WTC11 (cell line): ENCODE data around the gene MED12L. TPM values are rescaled to one million over a fixed set of nuclear protein-coding genes. Genes with fewer than 3 reads are reported as not detected.

ENCODE experiments used
- ATAC-seq: fragments of 200-7000 bp; cut with Tn5 transposase; 2 replicates; pipeline ENCODE4 v1.10.0; 2021; ENCODE audit warnings: mild to moderate bottlenecking, moderate library complexity
- CTCF ChIA-PET: fragments of 300-600 bp; sonication (Branson Sonifier 250); formaldehyde crosslinking; loops from one replicate; lab custom pipeline; 2021; ENCODE audit warnings: antibody characterized with exemption; lab: Charles Lee
- POLR2A ChIA-PET: fragments of 350-600 bp; sonication (Branson Sonifier 250); formaldehyde crosslinking; loops from one replicate; lab custom pipeline; 2021; ENCODE audit warnings: antibody characterized with exemption; lab: Charles Lee
- DNase-seq: peaks from one replicate; pipeline ENCODE4 v3.0.0; 2021; ENCODE audit warnings: low spot score
- H3K27ac Mint-ChIP-seq: 2 replicates; pipeline ENCODE4 v1.8.0; 2021; ENCODE audit warnings: mixed read lengths
- H3K27me3 Mint-ChIP-seq: 2 replicates; pipeline ENCODE4 v1.8.0; 2021; ENCODE audit warnings: low read depth, mild to moderate bottlenecking, moderate library complexity, mixed read lengths
- H3K36me3 Mint-ChIP-seq: 2 replicates; pipeline ENCODE4 v1.8.0; 2021; ENCODE audit warnings: mixed read lengths
- H3K4me1 Mint-ChIP-seq: 2 replicates; pipeline ENCODE4 v1.8.0; 2022; ENCODE audit warnings: mixed read lengths
- H3K4me3 Mint-ChIP-seq: 2 replicates; pipeline ENCODE4 v1.8.0; 2021; ENCODE audit warnings: mild to moderate bottlenecking, moderate library complexity, mixed read lengths
- H3K9me3 Mint-ChIP-seq: 2 replicates; pipeline ENCODE4 v1.8.0; 2021; ENCODE audit warnings: mixed read lengths
- CREM ChIP-seq: sonication (generic); formaldehyde crosslinking; IDR thresholded peaks from 2 replicates; pipeline ENCODE4 v1.8.1; 2022; ENCODE audit warnings: mild to moderate bottlenecking, missing genetic modification reagents, moderate library complexity
- CTCF ChIP-seq: fragments of 200-600 bp; IDR thresholded peaks from 2 replicates; pipeline ENCODE4 v1.8.0; 2022; ENCODE audit warnings: antibody characterized with exemption
- FOXP1 ChIP-seq: sonication (generic); formaldehyde crosslinking; IDR thresholded peaks from 2 replicates; pipeline ENCODE4 v1.8.0; 2022; ENCODE audit warnings: missing genetic modification reagents, mild to moderate bottlenecking, moderate library complexity, borderline replicate concordance
- IRF2 ChIP-seq: sonication (generic); formaldehyde crosslinking; IDR thresholded peaks from 2 replicates; pipeline ENCODE4 v1.8.0; 2022; ENCODE audit warnings: low read depth, missing genetic modification reagents, borderline replicate concordance
- JAZF1 ChIP-seq: fragments of 250-450 bp; sonication (Bioruptor Pico); IDR thresholded peaks from 2 replicates; pipeline ENCODE4 v1.9.0; 2021; ENCODE audit warnings: moderate library complexity, mild to moderate bottlenecking, inconsistent platforms
- JUN ChIP-seq: sonication (generic); formaldehyde crosslinking; IDR thresholded peaks from 2 replicates; pipeline ENCODE4 v1.8.0; 2023; ENCODE audit warnings: mild to moderate bottlenecking, missing genetic modification reagents
- NFE2L1 ChIP-seq: sonication (generic); formaldehyde crosslinking; IDR thresholded peaks from 2 replicates; pipeline ENCODE4 v1.8.1; 2023; ENCODE audit warnings: missing genetic modification reagents
- RORB ChIP-seq: fragments of 250-450 bp; sonication (Bioruptor Pico); IDR thresholded peaks from 2 replicates; pipeline ENCODE4 v1.9.0; 2021; ENCODE audit warnings: mild to moderate bottlenecking
- SMAD3 ChIP-seq: sonication (generic); formaldehyde crosslinking; IDR thresholded peaks from 2 replicates; pipeline ENCODE4 v1.8.0; 2022; ENCODE audit warnings: missing genetic modification reagents, mild to moderate bottlenecking, borderline replicate concordance
- ZBTB21 ChIP-seq: sonication (generic); formaldehyde crosslinking; IDR thresholded peaks from 2 replicates; pipeline ENCODE4 v1.8.1; 2023; ENCODE audit warnings: mild to moderate bottlenecking, missing genetic modification reagents, borderline replicate concordance
- ZNF263 ChIP-seq: sonication (generic); formaldehyde crosslinking; IDR thresholded peaks from 2 replicates; pipeline ENCODE4 v1.8.1; 2022; ENCODE audit warnings: low read depth, mild to moderate bottlenecking, moderate library complexity, missing genetic modification reagents
- ZNF423 ChIP-seq: fragments of 250-450 bp; sonication (Bioruptor Pico); IDR thresholded peaks from 2 replicates; pipeline ENCODE4 v2.1.2; 2022; ENCODE audit warnings: mild to moderate bottlenecking, moderate library complexity
- ZNF512 ChIP-seq: sonication (generic); formaldehyde crosslinking; IDR thresholded peaks from 2 replicates; pipeline ENCODE4 v1.8.1; 2022; ENCODE audit warnings: missing genetic modification reagents, borderline replicate concordance
- ZNF532 ChIP-seq: fragments of 250-450 bp; sonication (Bioruptor Pico); IDR thresholded peaks from 2 replicates; pipeline ENCODE4 v1.9.0; 2021; ENCODE audit warnings: mild to moderate bottlenecking, borderline replicate concordance
- total RNA-seq: library from RNA; stranded (reverse); gene quantifications from 3 replicates; pipeline ENCODE4 v1.2.3, GENCODE V29; 2021
- TF ChIP-seq, protein P1 (sequence below): sonication (generic); formaldehyde crosslinking; IDR thresholded peaks from 2 replicates; pipeline ENCODE4 v1.8.1; 2023; ENCODE audit warnings: mild to moderate bottlenecking, moderate library complexity, missing genetic modification reagents
- TF ChIP-seq, protein P2 (sequence below): sonication (generic); formaldehyde crosslinking; IDR thresholded peaks from 2 replicates; pipeline ENCODE4 v1.8.1; 2023; ENCODE audit warnings: mild to moderate bottlenecking, missing genetic modification reagents, moderate library complexity
- TF ChIP-seq, protein P3 (sequence below): sonication (generic); formaldehyde crosslinking; IDR thresholded peaks from 2 replicates; pipeline ENCODE4 v1.8.0; 2022; ENCODE audit warnings: mild to moderate bottlenecking, missing genetic modification reagents
- TF ChIP-seq, protein P4 (sequence below): sonication (generic); formaldehyde crosslinking; IDR thresholded peaks from 2 replicates; pipeline ENCODE4 v1.8.1; 2022; ENCODE audit warnings: low read depth, missing genetic modification reagents, borderline replicate concordance
- TF ChIP-seq, protein P5 (sequence below): sonication (generic); formaldehyde crosslinking; IDR thresholded peaks from 2 replicates; pipeline ENCODE4 v1.8.1; 2022; ENCODE audit warnings: mild to moderate bottlenecking, moderate library complexity, missing genetic modification reagents
- TF ChIP-seq, protein P6 (sequence below): fragments of 250-450 bp; sonication (Bioruptor Pico); IDR thresholded peaks from 2 replicates; pipeline ENCODE4 v1.8.0; 2021; ENCODE audit warnings: mild to moderate bottlenecking

The MED12L gene
- total RNA-seq, 1 experiment from 2014 or later = 27.4 TPM

DNA sequence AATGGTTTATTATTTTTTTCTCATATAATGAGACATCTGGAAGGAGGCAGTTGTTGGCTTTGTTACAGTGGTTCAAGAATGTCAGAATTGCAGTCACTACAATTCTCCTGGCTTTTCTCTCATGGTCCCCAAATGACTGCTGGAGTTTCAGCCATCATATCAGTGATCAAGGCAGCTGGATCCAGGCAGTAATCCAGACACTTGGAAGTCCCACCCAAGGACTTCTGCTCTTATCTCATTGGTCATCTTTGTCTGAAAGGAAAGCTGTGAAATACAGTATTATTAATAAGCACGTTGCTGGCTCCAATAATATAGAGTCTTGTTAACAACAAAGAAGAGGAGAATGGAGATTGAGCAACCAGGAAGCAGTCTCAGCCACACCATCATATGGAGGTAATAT is 22.9 kb upstream of the MED12L start (continued):
- TF ChIP-seq, protein P1, sequence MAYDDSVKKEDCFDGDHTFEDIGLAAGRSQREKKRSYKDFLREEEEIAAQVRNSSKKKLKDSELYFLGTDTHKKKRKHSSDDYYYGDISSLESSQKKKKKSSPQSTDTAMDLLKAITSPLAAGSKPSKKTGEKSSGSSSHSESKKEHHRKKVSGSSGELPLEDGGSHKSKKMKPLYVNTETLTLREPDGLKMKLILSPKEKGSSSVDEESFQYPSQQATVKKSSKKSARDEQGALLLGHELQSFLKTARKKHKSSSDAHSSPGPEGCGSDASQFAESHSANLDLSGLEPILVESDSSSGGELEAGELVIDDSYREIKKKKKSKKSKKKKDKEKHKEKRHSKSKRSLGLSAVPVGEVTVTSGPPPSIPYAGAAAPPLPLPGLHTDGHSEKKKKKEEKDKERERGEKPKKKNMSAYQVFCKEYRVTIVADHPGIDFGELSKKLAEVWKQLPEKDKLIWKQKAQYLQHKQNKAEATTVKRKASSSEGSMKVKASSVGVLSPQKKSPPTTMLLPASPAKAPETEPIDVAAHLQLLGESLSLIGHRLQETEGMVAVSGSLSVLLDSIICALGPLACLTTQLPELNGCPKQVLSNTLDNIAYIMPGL (CRISPR knock-in tag) = no peak
- TF ChIP-seq ZBTB21 (CRISPR knock-in tag) (no peak), SMAD3 (CRISPR knock-in tag) (no peak), JAZF1 (CRISPR knock-in tag) (no peak), ZNF263 (CRISPR knock-in tag) (no peak), JUN (CRISPR knock-in tag) (no peak), FOXP1 (CRISPR knock-in tag) (no peak), ZNF512 (CRISPR knock-in tag) (no peak)
- TF ChIP-seq, protein P2, sequence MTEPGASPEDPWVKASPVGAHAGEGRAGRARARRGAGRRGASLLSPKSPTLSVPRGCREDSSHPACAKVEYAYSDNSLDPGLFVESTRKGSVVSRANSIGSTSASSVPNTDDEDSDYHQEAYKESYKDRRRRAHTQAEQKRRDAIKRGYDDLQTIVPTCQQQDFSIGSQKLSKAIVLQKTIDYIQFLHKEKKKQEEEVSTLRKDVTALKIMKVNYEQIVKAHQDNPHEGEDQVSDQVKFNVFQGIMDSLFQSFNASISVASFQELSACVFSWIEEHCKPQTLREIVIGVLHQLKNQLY = no peak
- TF ChIP-seq, protein P3, sequence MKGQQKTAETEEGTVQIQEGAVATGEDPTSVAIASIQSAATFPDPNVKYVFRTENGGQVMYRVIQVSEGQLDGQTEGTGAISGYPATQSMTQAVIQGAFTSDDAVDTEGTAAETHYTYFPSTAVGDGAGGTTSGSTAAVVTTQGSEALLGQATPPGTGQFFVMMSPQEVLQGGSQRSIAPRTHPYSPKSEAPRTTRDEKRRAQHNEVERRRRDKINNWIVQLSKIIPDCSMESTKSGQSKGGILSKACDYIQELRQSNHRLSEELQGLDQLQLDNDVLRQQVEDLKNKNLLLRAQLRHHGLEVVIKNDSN = no peak
- TF ChIP-seq, protein P4, sequence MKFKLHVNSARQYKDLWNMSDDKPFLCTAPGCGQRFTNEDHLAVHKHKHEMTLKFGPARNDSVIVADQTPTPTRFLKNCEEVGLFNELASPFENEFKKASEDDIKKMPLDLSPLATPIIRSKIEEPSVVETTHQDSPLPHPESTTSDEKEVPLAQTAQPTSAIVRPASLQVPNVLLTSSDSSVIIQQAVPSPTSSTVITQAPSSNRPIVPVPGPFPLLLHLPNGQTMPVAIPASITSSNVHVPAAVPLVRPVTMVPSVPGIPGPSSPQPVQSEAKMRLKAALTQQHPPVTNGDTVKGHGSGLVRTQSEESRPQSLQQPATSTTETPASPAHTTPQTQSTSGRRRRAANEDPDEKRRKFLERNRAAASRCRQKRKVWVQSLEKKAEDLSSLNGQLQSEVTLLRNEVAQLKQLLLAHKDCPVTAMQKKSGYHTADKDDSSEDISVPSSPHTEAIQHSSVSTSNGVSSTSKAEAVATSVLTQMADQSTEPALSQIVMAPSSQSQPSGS (CRISPR knock-in tag) = no peak

DNA sequence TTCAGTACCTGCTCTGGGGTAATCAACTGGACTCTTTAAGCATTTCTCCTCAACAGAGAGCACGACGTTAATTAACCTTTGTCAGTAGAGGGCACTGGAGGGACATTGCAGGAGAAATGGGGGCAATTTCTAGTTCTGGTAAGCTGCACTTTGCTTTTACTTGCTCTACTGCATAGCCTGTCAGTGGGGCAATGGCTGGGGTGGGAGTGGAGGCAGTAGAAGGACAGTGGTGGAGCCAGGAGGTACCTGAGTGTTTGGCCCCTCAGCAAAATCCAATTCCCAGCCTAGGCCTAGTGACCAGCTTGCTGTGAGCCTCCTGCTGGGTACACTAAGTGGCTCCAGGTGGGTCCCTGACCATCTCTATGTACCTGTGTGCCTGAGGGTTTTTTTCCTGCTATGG is 18.3 kb upstream of the MED12L start:
- H3K27me3 Mint-ChIP-seq = no peaks in the 10 kb centered on the region
- POLR2A ChIA-PET = no interaction called here
- H3K27ac Mint-ChIP-seq = no peak overlapping the region
- ATAC-seq = peak; percentile 96
- no peak overlapping the region for H3K4me3 Mint-ChIP-seq
- TF ChIP-seq, protein P5, sequence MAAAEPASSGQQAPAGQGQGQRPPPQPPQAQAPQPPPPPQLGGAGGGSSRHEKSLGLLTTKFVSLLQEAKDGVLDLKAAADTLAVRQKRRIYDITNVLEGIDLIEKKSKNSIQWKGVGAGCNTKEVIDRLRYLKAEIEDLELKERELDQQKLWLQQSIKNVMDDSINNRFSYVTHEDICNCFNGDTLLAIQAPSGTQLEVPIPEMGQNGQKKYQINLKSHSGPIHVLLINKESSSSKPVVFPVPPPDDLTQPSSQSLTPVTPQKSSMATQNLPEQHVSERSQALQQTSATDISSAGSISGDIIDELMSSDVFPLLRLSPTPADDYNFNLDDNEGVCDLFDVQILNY (CRISPR knock-in tag) = no peak
- 0 out of 2 replicates have a peak, but pooled peaks have one; percentile 16 for TF ChIP-seq ZNF423 (CRISPR knock-in tag)
- TF ChIP-seq, protein P6, sequence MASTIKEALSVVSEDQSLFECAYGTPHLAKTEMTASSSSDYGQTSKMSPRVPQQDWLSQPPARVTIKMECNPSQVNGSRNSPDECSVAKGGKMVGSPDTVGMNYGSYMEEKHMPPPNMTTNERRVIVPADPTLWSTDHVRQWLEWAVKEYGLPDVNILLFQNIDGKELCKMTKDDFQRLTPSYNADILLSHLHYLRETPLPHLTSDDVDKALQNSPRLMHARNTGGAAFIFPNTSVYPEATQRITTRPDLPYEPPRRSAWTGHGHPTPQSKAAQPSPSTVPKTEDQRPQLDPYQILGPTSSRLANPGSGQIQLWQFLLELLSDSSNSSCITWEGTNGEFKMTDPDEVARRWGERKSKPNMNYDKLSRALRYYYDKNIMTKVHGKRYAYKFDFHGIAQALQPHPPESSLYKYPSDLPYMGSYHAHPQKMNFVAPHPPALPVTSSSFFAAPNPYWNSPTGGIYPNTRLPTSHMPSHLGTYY = no peak
- peak; percentile 29 for TF ChIP-seq CTCF
- TF ChIP-seq IRF2 (CRISPR knock-in tag) = no peak
- TF ChIP-seq RORB (CRISPR knock-in tag) = no peak
- TF ChIP-seq CREM (CRISPR knock-in tag) = no peak
- no peak for TF ChIP-seq NFE2L1 (CRISPR knock-in tag)
- TF ChIP-seq ZNF532 (CRISPR knock-in tag) = no peak
- TF ChIP-seq, all 79 proteins: peak for 2
- Mint-ChIP-seq H3K9me3 (no peaks in the 10 kb centered on the region), H3K4me1 (no peaks in the 10 kb centered on the region), H3K36me3 (no peaks in the 10 kb centered on the region)
- no peak for DNase-seq
- CTCF ChIA-PET = interaction anchor here (0.6 to 3.4 kb wide), 18 partner anchors 8 to 356 kb away, joined by 3 to 44 read pairs (median 4); partner anchors contain the start of gene MED12L
